Panc1 (cell line): ENCODE data around the gene WDR1. TPM values are rescaled to one million over a fixed set of nuclear protein-coding genes. Genes with fewer than 3 reads are reported as not detected.
A peak's percentile ranks its signal among the peaks of the same experiment; 100 is the strongest.

Experiments used
- ATAC-seq: fragments of 200-7000 bp; cut with Tn5 transposase; 2 replicates; pipeline ENCODE4 v1.9.1; 2020; ENCODE audit warnings: mild to moderate bottlenecking, moderate library complexity
- BruUV-seq: library from RNA; stranded (reverse); fragments of 400-500 nt; replicated peaks from 2 replicates; lab custom pipeline; 2021; lab: Mats Ljungman, UMichigan
- CTCF ChIA-PET: fragments of 300-600 bp; sonication (Branson Sonifier 250); formaldehyde crosslinking; loops from one replicate; lab custom pipeline; 2022; ENCODE audit warnings: antibody characterized with exemption; lab: Charles Lee
- POLR2A ChIA-PET: fragments of 300-600 bp; sonication (Branson Sonifier 250); formaldehyde crosslinking; loops from one replicate; lab custom pipeline; 2022; ENCODE audit warnings: antibody characterized with exemption; lab: Charles Lee
- DNase-seq: peaks from one replicate; pipeline ENCODE4 v3.0.0-alpha.2; 2010; ENCODE audit warnings: low read depth, low spot score
- H3K27ac ChIP-seq: 2 replicates; pipeline ENCODE4 v1.5.1; 2011; ENCODE audit warnings: mild to moderate bottlenecking, low read length, inconsistent platforms
- H3K27me3 ChIP-seq: fragments of 200-500 bp; sonication (Bioruptor generic); 2 replicates; pipeline ENCODE4 v1.6.0; 2014; ENCODE audit warnings: low read length, inconsistent platforms; ENCODE audit not compliant: control insufficient read depth, insufficient read depth
- H3K36me3 ChIP-seq: fragments of 200-500 bp; sonication (Bioruptor generic); 2 replicates; pipeline ENCODE4 v1.5.1; 2014; ENCODE audit warnings: inconsistent platforms, mild to moderate bottlenecking, low read length, moderate library complexity; ENCODE audit not compliant: control insufficient read depth, insufficient read depth
- H3K4me1 ChIP-seq: 2 replicates; pipeline ENCODE4 v1.5.1; 2011; ENCODE audit warnings: inconsistent platforms, mild to moderate bottlenecking, low read length, moderate library complexity; ENCODE audit not compliant: control insufficient read depth, insufficient read depth
- H3K4me3 ChIP-seq, 2 experiments: 2 replicates each; pipeline ENCODE4 v1.5.1; 2011 to 2012; ENCODE audit warnings: low read depth in 2 of 2, low read length in 2 of 2, mild to moderate bottlenecking in 2 of 2, inconsistent platforms in 1 of 2, moderate library complexity in 1 of 2
- H3K9me3 ChIP-seq: fragments of 200-500 bp; sonication (Bioruptor generic); 2 replicates; pipeline ENCODE4 v1.5.1; 2014; ENCODE audit warnings: low read depth, mild to moderate bottlenecking, inconsistent platforms, low read length, moderate library complexity; ENCODE audit not compliant: control insufficient read depth, insufficient read depth
- CTCF ChIP-seq: fragments of 450-650 bp; IDR thresholded peaks from 2 replicates; pipeline ENCODE4 v1.5.1; 2017; ENCODE audit warnings: mild to moderate bottlenecking
- POLR2AphosphoS5 ChIP-seq: IDR thresholded peaks from 2 replicates; pipeline ENCODE4 v1.6.1; 2012; ENCODE audit warnings: mild to moderate bottlenecking, low read depth, low read length, moderate library complexity
- REST ChIP-seq, 2 experiments: IDR thresholded peaks; 2 replicates each; pipeline ENCODE4 v1.6.1; 2011 to 2012; ENCODE audit warnings: low read depth in 2 of 2, control low read depth in 1 of 2, low read length in 1 of 2, mild to moderate bottlenecking in 1 of 2, moderate library complexity in 1 of 2; ENCODE audit not compliant: insufficient read depth in 1 of 2
- SIN3A ChIP-seq: IDR thresholded peaks from 2 replicates; pipeline ENCODE4 v1.6.1; 2012; ENCODE audit warnings: low read depth, mild to moderate bottlenecking, low read length, moderate library complexity, borderline replicate concordance; ENCODE audit not compliant: insufficient read depth
- TCF7L2 ChIP-seq: IDR thresholded peaks from 2 replicates; pipeline ENCODE4 v1.6.1; 2011; ENCODE audit warnings: mild to moderate bottlenecking, low read depth, low read length, inconsistent platforms
- in situ Hi-C: cut with HindIII; loops from 2 replicates; pipeline ENCODE4 v1.10.0; 2016; ENCODE audit warnings: low sequenced_read_pairs, low pct_unique_long_range_greater_than_20kb
- intact Hi-C: fragments of 100-400 bp; cut with micrococcal nuclease; formaldehyde crosslinking; loops from one replicate; pipeline ENCODE4 v1.10.0; 2022; ENCODE audit not compliant: unreplicated experiment
- total RNA-seq: library from RNA; stranded (reverse); gene quantifications from one replicate; pipeline ENCODE4 v1.2.1, GENCODE V29; 2021; ENCODE audit not compliant: unreplicated experiment

WDR1 gene
- total RNA-seq, 1 experiment from 2014 or later: 260 TPM

GRCh38 chr4:10115271-10115796 lies 1.3 kb downstream of the WDR1 start:
- peaks cover 12% of the 10 kb centered on the region for H3K4me1 ChIP-seq
- TSS peak; percentile 73 for BruUV-seq
- DNase-seq: no peak
- no peaks in the 10 kb centered on the region for H3K9me3 ChIP-seq
- peak overlapping the region; percentile 71 to 77 for H3K4me3 ChIP-seq
- no peak for TF ChIP-seq POLR2AphosphoS5
- no peak for TF ChIP-seq REST (IDR thresholded peaks at IDR 0.05; ENCODE audit: insufficient read depth in 1 of 2, low read depth in 2 of 2, low read length in 1 of 2)
- no peak for TF ChIP-seq CTCF
- TF ChIP-seq SIN3A: no peak
- no peak for TF ChIP-seq TCF7L2
- ChIA-PET POLR2A (no interaction called here), CTCF (no interaction called here)
- in situ Hi-C loops (no loop called here), intact Hi-C loops (no loop called here)
- ATAC-seq: no peak
- peaks cover 10% of the 10 kb centered on the region for H3K36me3 ChIP-seq
- peak overlapping the region; percentile 85 for H3K27ac ChIP-seq
- no peaks in the 10 kb centered on the region for H3K27me3 ChIP-seq

- H3K27me3 ChIP-seq: no peaks in the 10 kb centered on the region
- no TSS peak for BruUV-seq
- peaks cover 13% of the 10 kb centered on the region for H3K4me1 ChIP-seq
- no peak for DNase-seq
- ChIA-PET CTCF (no interaction called here), POLR2A (no interaction called here)
- H3K36me3 ChIP-seq: peaks cover 10% of the 10 kb centered on the region
- H3K4me3 ChIP-seq: peak overlapping the region; percentile 71 to 77
- in situ Hi-C loops: no loop called here
- no peak for ATAC-seq
- H3K9me3 ChIP-seq: no peaks in the 10 kb centered on the region
- intact Hi-C loops: no loop called here
- TF ChIP-seq POLR2AphosphoS5 (no peak), REST (IDR thresholded peaks at IDR 0.05; ENCODE audit: insufficient read depth in 1 of 2, low read depth in 2 of 2, low read length in 1 of 2) (no peak), CTCF (no peak), SIN3A (no peak)
- peak overlapping the region; percentile 85 for H3K27ac ChIP-seq
Measured at GRCh38 chr4:10114607-10115006, 2.0 kb downstream of the WDR1 start.
